Keratinocyte (primary cell): ENCODE measurements around the gene ARMS2. TPM values are rescaled to one million over a fixed set of nuclear protein-coding genes. Genes with fewer than 3 reads are reported as not detected.

Experiments
- DNase-seq: peaks from one replicate; pipeline ENCODE4 v3.0.0-alpha.2; 2011; ENCODE audit warnings: low read depth, missing footprints, low spot score
- FAIRE-seq: peaks from 2 replicates; lab custom pipeline; 2011; peaks lifted over from hg19 to GRCh38; lab: Jason Lieb, UNC
- H2AFZ ChIP-seq: 2 replicates; pipeline ENCODE4 v1.6.0; 2012; ENCODE audit warnings: low read length, control low read depth, inconsistent platforms; ENCODE audit not compliant: control insufficient read depth
- H3K27ac ChIP-seq: 2 replicates; pipeline ENCODE4 v1.5.1; 2011; ENCODE audit warnings: low read length; ENCODE audit not compliant: control insufficient read depth, insufficient read depth
- H3K27me3 ChIP-seq: 3 replicates; pipeline ENCODE4 v1.6.0; 2011; ENCODE audit warnings: low read length; ENCODE audit not compliant: control insufficient read depth, insufficient read depth; ENCODE audit errors: extremely low read depth
- H3K36me3 ChIP-seq, 2 experiments: 2 replicates in 1 of 2; 3 replicates in 1 of 2; pipeline ENCODE4 v1.5.1; 2011; ENCODE audit warnings: low read length in 2 of 2, mild to moderate bottlenecking in 1 of 2; ENCODE audit not compliant: control insufficient read depth in 2 of 2, insufficient read depth in 2 of 2; ENCODE audit errors: extremely low read depth in 1 of 2
- H3K4me1 ChIP-seq: 3 replicates; pipeline ENCODE4 v1.5.1; 2011; ENCODE audit warnings: low read length; ENCODE audit not compliant: control insufficient read depth, insufficient read depth; ENCODE audit errors: extremely low read depth
- H3K4me2 ChIP-seq: 3 replicates; pipeline ENCODE4 v1.6.0; 2011; ENCODE audit warnings: low read depth, low read length; ENCODE audit not compliant: control insufficient read depth, insufficient read depth; ENCODE audit errors: extremely low read depth
- H3K4me3 ChIP-seq, 3 experiments: fragments of 200-600 bp in 1 of 3; sonication (generic) in 1 of 3; 2 replicates in 2 of 3; 3 replicates in 1 of 3; pipeline ENCODE4 v1.5.1; 2011 to 2016; ENCODE audit warnings: low read length in 3 of 3, mild to moderate bottlenecking in 3 of 3, control low read depth in 2 of 3, inconsistent platforms in 1 of 3, low read depth in 1 of 3, mixed read lengths in 1 of 3, mixed run types in 1 of 3, moderate library complexity in 1 of 3; ENCODE audit not compliant: control insufficient read depth in 2 of 3, insufficient read depth in 2 of 3; ENCODE audit errors: extremely low read depth in 1 of 3
- H3K79me2 ChIP-seq: 2 replicates; pipeline ENCODE4 v1.6.0; 2012; ENCODE audit warnings: low read length; ENCODE audit not compliant: control insufficient read depth, insufficient read depth
- H3K9ac ChIP-seq: 3 replicates; pipeline ENCODE4 v1.6.0; 2011; ENCODE audit warnings: low read length; ENCODE audit not compliant: control insufficient read depth, insufficient read depth; ENCODE audit errors: extremely low read depth
- H3K9me1 ChIP-seq: 3 replicates; pipeline ENCODE4 v1.6.0; 2011; ENCODE audit warnings: low read length; ENCODE audit not compliant: control insufficient read depth, insufficient read depth; ENCODE audit errors: extremely low read depth
- H3K9me3 ChIP-seq: 2 replicates; pipeline ENCODE4 v1.5.1; 2012; ENCODE audit warnings: low read depth, low read length; ENCODE audit not compliant: control insufficient read depth
- H4K20me1 ChIP-seq: 3 replicates; pipeline ENCODE4 v1.6.0; 2011; ENCODE audit warnings: low read length; ENCODE audit not compliant: control insufficient read depth, insufficient read depth; ENCODE audit errors: extremely low read depth
- EZH2 ChIP-seq: IDR thresholded peaks from one replicate; pipeline ENCODE4 v1.6.1; 2012; ENCODE audit warnings: inconsistent platforms, mild to moderate bottlenecking, low read length, moderate library complexity
- dilution Hi-C: fragments of 300-500 bp; cut with MboI; formaldehyde crosslinking; loops from one replicate; pipeline ENCODE4 v1.7.0; 2020; ENCODE audit warnings: low sequenced_read_pairs; ENCODE audit not compliant: extremely low pct_ligation_motif_present
- polyA plus RNA-seq, 5 experiments: library from polyadenylated mRNA; depleted of rRNA in 3 of 5; stranded (reverse) in 3 of 5; stranded (forward) in 1 of 5; unstranded in 1 of 5; fragments of >200 nt; gene quantifications; 1 replicate in 1 of 5; 2 replicates in 3 of 5; 3 replicates in 1 of 5; pipeline versions ENCODE4 v1.2.1 to v1.2.3, GENCODE V29; 2011 to 2012; ENCODE audit warnings: missing spikeins in 2 of 5, low read depth in 1 of 5, low replicate concordance in 1 of 5
- small RNA-seq, 3 experiments: library from RNA; depleted of rRNA; stranded (forward); fragments of <200 nt; gene quantifications; one replicate each; pipeline ENCODE3, GENCODE V24; 2012; ENCODE audit warnings: low read depth in 3 of 3, low replicate concordance in 1 of 3; ENCODE audit not compliant: insufficient read length in 3 of 3
- TF ChIP-seq, protein P1 (sequence below), 3 experiments: IDR thresholded peaks in 1 of 3; conservative IDR thresholded peaks in 1 of 3; optimal IDR thresholded peaks in 1 of 3; 2 replicates in 2 of 3; 3 replicates in 1 of 3; pipeline versions ENCODE3 to v1.5.1; 2011; ENCODE audit warnings: low read length in 3 of 3, mild to moderate bottlenecking in 3 of 3, moderate library complexity in 2 of 3, control low read depth in 1 of 3, inconsistent platforms in 1 of 3; ENCODE audit not compliant: insufficient read depth in 2 of 3; ENCODE audit errors: extremely low read depth in 1 of 3

ARMS2 gene
- polyA plus RNA-seq, 1 donor (not counting 4 experiments of a cell fraction or from before 2014, with no cell fraction given), result 0.08 TPM

GRCh38 chr10:122505011-122505410, 50.6 kb downstream of the ARMS2 start:
- Histone ChIP-seq H3K27me3 (no peaks in the 10 kb centered on the region), H3K4me1 (peaks cover 11% of the 10 kb centered on the region), H3K79me2 (no peaks in the 10 kb centered on the region), H3K27ac (no peak overlapping the region), H3K9me3 (no peaks in the 10 kb centered on the region), H3K4me2 (no peak overlapping the region), H3K9me1 (peaks cover 4% of the 10 kb centered on the region), H4K20me1 (no peaks in the 10 kb centered on the region), H3K36me3 (peaks cover 35 to 53% of the 10 kb centered on the region in 2 experiments), H3K9ac (no peak overlapping the region), H2AFZ (no peak overlapping the region), H3K4me3 (no peak overlapping the region)
- DNase-seq (no peak), FAIRE-seq (no peak)
- dilution Hi-C loops, result no loop called here
- TF ChIP-seq EZH2, result no peak
- TF ChIP-seq, protein P1, sequence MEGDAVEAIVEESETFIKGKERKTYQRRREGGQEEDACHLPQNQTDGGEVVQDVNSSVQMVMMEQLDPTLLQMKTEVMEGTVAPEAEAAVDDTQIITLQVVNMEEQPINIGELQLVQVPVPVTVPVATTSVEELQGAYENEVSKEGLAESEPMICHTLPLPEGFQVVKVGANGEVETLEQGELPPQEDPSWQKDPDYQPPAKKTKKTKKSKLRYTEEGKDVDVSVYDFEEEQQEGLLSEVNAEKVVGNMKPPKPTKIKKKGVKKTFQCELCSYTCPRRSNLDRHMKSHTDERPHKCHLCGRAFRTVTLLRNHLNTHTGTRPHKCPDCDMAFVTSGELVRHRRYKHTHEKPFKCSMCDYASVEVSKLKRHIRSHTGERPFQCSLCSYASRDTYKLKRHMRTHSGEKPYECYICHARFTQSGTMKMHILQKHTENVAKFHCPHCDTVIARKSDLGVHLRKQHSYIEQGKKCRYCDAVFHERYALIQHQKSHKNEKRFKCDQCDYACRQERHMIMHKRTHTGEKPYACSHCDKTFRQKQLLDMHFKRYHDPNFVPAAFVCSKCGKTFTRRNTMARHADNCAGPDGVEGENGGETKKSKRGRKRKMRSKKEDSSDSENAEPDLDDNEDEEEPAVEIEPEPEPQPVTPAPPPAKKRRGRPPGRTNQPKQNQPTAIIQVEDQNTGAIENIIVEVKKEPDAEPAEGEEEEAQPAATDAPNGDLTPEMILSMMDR (optimal IDR thresholded peaks at IDR 0.05 in 1 of 3, IDR thresholded peaks at IDR 0.05 in 1 of 3, conservative IDR thresholded peaks at IDR 0.05 in 1 of 3; ENCODE audit: extremely low read depth in 1 of 3, insufficient read depth in 2 of 3, low read length in 3 of 3), result no peak

GRCh38 chr10:122505885-122506645, 51.6 kb downstream of the ARMS2 start:
- Histone ChIP-seq H3K4me3 (no peak overlapping the region), H3K9ac (no peak overlapping the region), H3K27ac (no peak overlapping the region), H3K4me1 (peaks cover 22% of the 10 kb centered on the region), H3K27me3 (no peaks in the 10 kb centered on the region), H3K36me3 (peaks cover 29 to 58% of the 10 kb centered on the region in 2 experiments), H3K9me1 (peaks cover 7% of the 10 kb centered on the region), H2AFZ (no peak overlapping the region), H3K9me3 (no peaks in the 10 kb centered on the region), H4K20me1 (no peaks in the 10 kb centered on the region), H3K79me2 (no peaks in the 10 kb centered on the region), H3K4me2 (no peak overlapping the region)
- FAIRE-seq, result no peak
- dilution Hi-C loops, result no loop called here
- TF ChIP-seq, protein P1 (optimal IDR thresholded peaks at IDR 0.05 in 1 of 3, IDR thresholded peaks at IDR 0.05 in 1 of 3, conservative IDR thresholded peaks at IDR 0.05 in 1 of 3; ENCODE audit: extremely low read depth in 1 of 3, insufficient read depth in 2 of 3, low read length in 3 of 3), result no peak
- no peak for TF ChIP-seq EZH2
- DNase-seq, result no peak

Small RNA genes lying within 50 kb of the gene (small RNA-seq; reads per million reads assigned to genes)
- gene MIR3941, result 0 to 1.5 (median 0) reads per million in 3 experiments

Other genes starting within 250 kb of the ARMS2 start
- 3.3 to 4.9 TPM (median 4.1 TPM) in 3 replicates for gene BTBD16, start 183.4 kb upstream of the ARMS2 start, polyA plus RNA-seq
- 52.8 to 66.7 TPM (median 55.8 TPM) in 3 replicates for gene PLEKHA1, start 79.9 kb upstream of the ARMS2 start, polyA plus RNA-seq
- 353 to 506 TPM (median 412 TPM) in 3 replicates for gene HTRA1, start 6.9 kb downstream of the ARMS2 start, polyA plus RNA-seq
- gene DMBT1, start 106.1 kb downstream of the ARMS2 start, polyA plus RNA-seq, result 0.04 to 0.17 TPM (median 0.08 TPM) in 3 replicates
- not detected in 3 replicates for gene C10orf120, start 245.2 kb downstream of the ARMS2 start, polyA plus RNA-seq